Measurements from ENCODE around the gene LRRC8D. TPM values are rescaled to one million over a fixed set of nuclear protein-coding genes. Genes with fewer than 3 reads are reported as not detected.

Gene LRRC8D
- total RNA-seq, 1 experiment from 2014 or later = 37.2 TPM

GRCh38 chr1:89786628-89787214, 34.1 kb upstream of the LRRC8D start:
- no peak overlapping the region for H2AFZ ChIP-seq (ENCODE audit: low read length)

More at GRCh38 chr1:89786628-89787214, 34.1 kb upstream of the LRRC8D start:
- H3K4me2 ChIP-seq (ENCODE audit: insufficient read depth, insufficient read length, low read length) = no peak overlapping the region
- no peak overlapping the region for H3T11ph ChIP-seq (ENCODE audit: low read length)
- H3K36me3 Mint-ChIP-seq (ENCODE audit: insufficient read depth in 1 of 3, low read depth in 3 of 3) = no peaks in the 10 kb centered on the region
- H3K56ac ChIP-seq (ENCODE audit: insufficient read length, low read depth, low read length) = no peak overlapping the region
- peaks cover 2% of the 10 kb centered on the region for H3K27me3 Mint-ChIP-seq (ENCODE audit: low read depth)
- no peak for DNase-seq
- no peaks in the 10 kb centered on the region for H3K9me3 ChIP-seq (ENCODE audit: control insufficient read depth, low read depth, low read length)
- H4K20me1 ChIP-seq (ENCODE audit: control insufficient read depth, insufficient read depth, insufficient read length) = no peaks in the 10 kb centered on the region
- H4K8ac ChIP-seq (replicated peaks; ENCODE audit: insufficient read length, low read depth, low read length) = no peak overlapping the region
- no peaks in the 10 kb centered on the region for H3K79me2 ChIP-seq (ENCODE audit: insufficient read depth, low read length)
- H3K23me2 ChIP-seq (ENCODE audit: insufficient read length, low read depth, low read length, poor library complexity, severe bottlenecking) = no peaks in the 10 kb centered on the region
- H3K4me1 Mint-ChIP-seq = peaks cover 3% of the 10 kb centered on the region in 2 experiments; a peak in 3 of 4 replicates
- H3K9me3 Mint-ChIP-seq = no peaks in the 10 kb centered on the region
- no peaks in the 10 kb centered on the region for H3K79me1 ChIP-seq (ENCODE audit: insufficient read depth, low read depth, low read length, poor library complexity, severe bottlenecking)
- no peak overlapping the region for H3K27ac Mint-ChIP-seq
- H2BK15ac ChIP-seq (ENCODE audit: low read depth, low read length) = no peak overlapping the region
- no peak overlapping the region for H3K27ac ChIP-seq (ENCODE audit: insufficient read length, low read depth, low read length)
- H3K27me3 ChIP-seq (ENCODE audit: insufficient read depth, low read length) = no peaks in the 10 kb centered on the region
- H3K14ac ChIP-seq (ENCODE audit: insufficient read depth, low read length) = no peak overlapping the region
- no peak for TF ChIP-seq CTCF (conservative IDR thresholded peaks at IDR 0.05)
- H2BK120ac ChIP-seq (ENCODE audit: low read depth, low read length, poor library complexity, severe bottlenecking) = no peak overlapping the region
- H3K18ac ChIP-seq (ENCODE audit: insufficient read length, low read depth, low read length) = no peak overlapping the region
- H3K4me3 Mint-ChIP-seq = no peak overlapping the region
- no peak overlapping the region for H2BK12ac ChIP-seq (ENCODE audit: insufficient read length, low read depth, low read length)
- no peak overlapping the region for H4K5ac ChIP-seq (ENCODE audit: insufficient read length, low read depth, low read length)
- WGBS (ENCODE audit: extremely low coverage, insufficient read length, low lambda C conversion rate) = no CpG with 5 or more reads among the region's 7 CpGs
- H4K91ac ChIP-seq (ENCODE audit: insufficient read length, low read depth, low read length) = no peak overlapping the region
- H3K4ac ChIP-seq (ENCODE audit: low read depth, low read length) = no peak overlapping the region
- no peak overlapping the region for H2AK5ac ChIP-seq (ENCODE audit: insufficient read length, low read length)
- no peak overlapping the region for H2BK20ac ChIP-seq (ENCODE audit: low read depth, low read length, poor library complexity, severe bottlenecking)
- H3K23ac ChIP-seq (ENCODE audit: insufficient read length, low read depth, low read length) = no peak overlapping the region
- no peaks in the 10 kb centered on the region for H3K4me1 ChIP-seq (ENCODE audit: insufficient read depth, low read length)
- H3K9ac ChIP-seq (ENCODE audit: extremely low read depth, insufficient read length, low read length) = no peak overlapping the region
- no peak overlapping the region for H2BK5ac ChIP-seq (ENCODE audit: insufficient read length, low read length)

Data from H9 (cell line).